Subcutaneous adipose tissue (tissue), 4 donors: ENCODE measurements around the gene GLB1L2. TPM values are rescaled to one million over a fixed set of nuclear protein-coding genes. Genes with fewer than 3 reads are reported as not detected.

ENCODE experiments used
- CTCF ChIP-seq: fragments of 450-650 bp; IDR thresholded peaks from one replicate; pipeline ENCODE4 v1.5.1; 2016; ENCODE audit warnings: low read depth, mild to moderate bottlenecking, control low read depth, antibody characterized with exemption, moderate library complexity
- total RNA-seq, 4 donors: library from RNA; depleted of rRNA; stranded (reverse); fragments of >200 nt; gene quantifications; one replicate each; pipeline ENCODE4 v1.1.0, GENCODE V29; 2016

GLB1L2 gene
- total RNA-seq, 4 donors from 2014 or later: 0.49 to 2.4 (median 0.80) TPM

GRCh38 chr11:134338654-134339053, 6.9 kb downstream of the GLB1L2 start:
- no peak for TF ChIP-seq CTCF

- no peak for TF ChIP-seq CTCF
Measured at GRCh38 chr11:134339756-134340155, 8.0 kb downstream of the GLB1L2 start.

DNA sequence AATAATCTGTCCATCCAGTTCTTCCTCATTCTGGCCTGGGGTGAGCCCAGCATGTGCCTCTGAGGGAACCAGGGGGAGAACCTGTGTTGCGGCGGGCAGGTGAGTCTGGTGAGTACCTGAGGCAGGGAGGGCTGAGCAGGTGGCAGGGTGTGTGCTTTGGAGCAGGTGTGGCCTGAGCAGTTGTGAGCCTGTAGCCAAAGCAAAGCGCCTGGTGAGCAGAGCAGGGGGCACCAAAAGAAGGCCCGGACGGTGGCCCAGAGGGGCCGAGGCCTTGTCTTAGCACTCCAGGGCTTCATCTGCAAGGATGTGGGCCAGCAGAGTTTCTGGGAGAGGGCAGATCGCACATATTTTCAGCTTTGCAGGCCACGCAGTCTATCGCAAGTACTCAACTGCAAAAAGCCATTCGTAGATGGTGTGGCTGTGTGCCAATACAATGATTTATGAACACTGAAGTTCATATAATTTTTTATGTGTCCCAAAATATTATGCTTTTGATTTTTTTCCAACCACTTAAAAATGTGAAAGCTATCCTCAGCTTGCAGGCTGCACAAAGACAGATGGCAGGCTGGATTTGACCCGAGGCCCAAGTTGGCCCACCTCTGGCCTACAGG, 8.7 kb downstream of the GLB1L2 start:
- no peak for TF ChIP-seq CTCF

DNA sequence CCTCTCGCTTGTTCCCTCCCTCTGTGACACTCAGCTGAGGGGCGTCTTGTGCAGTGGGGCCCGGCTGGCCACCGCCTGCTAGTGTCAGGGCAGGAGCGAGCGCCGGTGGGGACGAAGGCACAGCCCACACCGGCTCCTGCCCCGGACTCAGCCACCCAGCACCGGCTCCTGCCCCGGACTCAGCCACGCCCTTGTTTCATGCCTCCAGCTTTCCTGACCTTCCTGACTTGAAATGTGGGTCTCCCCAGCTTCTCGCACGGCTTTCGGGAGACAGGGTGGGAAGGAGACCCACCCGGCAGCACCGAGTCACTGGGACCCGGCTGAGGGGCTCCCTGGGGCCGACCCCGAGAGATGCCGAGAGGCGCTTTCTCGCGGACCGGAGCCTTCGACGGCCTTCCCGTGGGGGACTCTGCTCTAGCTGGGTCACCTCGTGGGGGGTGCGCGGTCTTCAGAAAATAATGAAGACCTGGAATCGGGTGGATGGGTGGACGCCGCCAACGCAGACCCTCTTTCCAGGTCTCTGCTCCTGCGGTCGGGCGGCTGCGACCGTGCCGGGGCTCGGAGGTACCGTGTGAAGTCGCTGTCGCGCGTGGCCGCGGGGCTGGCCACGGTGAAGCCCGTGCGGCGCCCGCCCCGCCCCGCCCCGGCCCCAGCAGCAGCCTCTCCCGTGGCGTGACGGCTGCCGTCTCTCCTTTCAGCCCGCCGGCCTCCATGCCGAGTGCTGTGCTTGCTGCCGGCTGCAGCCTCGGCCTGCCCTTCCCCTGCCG, 10.2 kb downstream of the GLB1L2 start:
- no peak for TF ChIP-seq CTCF

DNA sequence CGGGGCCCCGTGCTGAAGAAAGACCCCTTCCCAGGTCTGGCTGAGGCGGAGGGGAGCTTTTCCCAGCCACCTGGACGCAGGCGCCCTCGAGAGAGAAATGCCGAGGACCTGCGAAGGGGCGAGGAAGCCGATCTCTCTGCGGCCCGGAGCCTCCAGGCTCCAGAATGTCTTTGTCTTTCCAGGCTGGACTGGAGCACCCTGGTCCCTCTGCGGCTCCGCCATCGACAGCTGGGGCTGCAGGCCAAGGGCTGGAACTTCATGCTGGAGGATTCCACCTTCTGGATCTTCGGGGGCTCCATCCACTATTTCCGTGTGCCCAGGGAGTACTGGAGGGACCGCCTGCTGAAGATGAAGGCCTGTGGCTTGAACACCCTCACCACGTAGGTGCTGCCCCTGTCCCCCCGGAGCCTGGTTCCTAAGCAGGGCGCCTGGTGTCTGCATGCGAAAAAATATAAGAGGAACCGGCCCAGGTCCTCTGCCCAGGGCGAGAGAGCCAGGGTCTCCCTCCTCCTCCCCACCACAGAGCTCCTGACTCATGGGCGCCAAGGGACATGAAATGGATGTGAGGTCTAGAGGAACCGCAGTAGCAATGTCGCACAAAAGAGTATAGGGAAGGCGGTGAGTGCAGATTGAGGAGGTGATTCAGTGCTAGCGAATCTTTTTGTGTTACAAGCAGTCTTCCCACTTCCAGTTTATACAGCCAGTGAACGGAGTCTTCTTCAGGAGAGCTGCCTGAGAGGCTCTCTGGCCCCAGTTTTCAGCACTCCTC, 11.0 kb downstream of the GLB1L2 start:
- no peak for TF ChIP-seq CTCF

GRCh38 chr11:134343646-134344045, 11.9 kb downstream of the GLB1L2 start:
- no peak for TF ChIP-seq CTCF

- TF ChIP-seq CTCF: no peak
Measured at GRCh38 chr11:134345237-134345550, 13.4 kb downstream of the GLB1L2 start.
